Psoas muscle (tissue), 8 donors: Measurements from ENCODE around the gene JPT2. TPM values are rescaled to one million over a fixed set of nuclear protein-coding genes. Genes with fewer than 3 reads are reported as not detected.

Experiments used
- ATAC-seq, 4 donors: fragments of 200-7000 bp; cut with Tn5 transposase; one replicate each; pipeline ENCODE4 v1.9.1; 2020; ENCODE audit warnings: moderate library complexity in 3 of 4, mild to moderate bottlenecking in 2 of 4
- DNase-seq, 2 donors: peaks; one replicate each; pipeline ENCODE4 v3.0.0-alpha.2; 2020
- H3K27ac ChIP-seq: fragments of 200-600 bp; one replicate; pipeline ENCODE4 v1.8.0; 2022
- H3K27me3 ChIP-seq, 3 donors: fragments of 200-600 bp in 1 of 3; one replicate each; pipeline versions ENCODE4 v1.6.1 to v1.8.0; 2013 to 2022; ENCODE audit warnings: low read length in 2 of 3, mild to moderate bottlenecking in 2 of 3, moderate library complexity in 1 of 3; ENCODE audit not compliant: insufficient read depth in 3 of 3
- H3K36me3 ChIP-seq, 2 donors: fragments of 200-600 bp in 1 of 2; one replicate each; pipeline versions ENCODE4 v1.6.1 to v1.8.0; 2013 to 2022; ENCODE audit warnings: low read depth in 1 of 2, mild to moderate bottlenecking in 1 of 2, moderate library complexity in 1 of 2; ENCODE audit not compliant: insufficient read depth in 1 of 2
- H3K4me1 ChIP-seq: fragments of 200-600 bp; one replicate; pipeline ENCODE4 v1.8.0; 2022
- H3K4me3 ChIP-seq: fragments of 200-600 bp; one replicate; pipeline ENCODE4 v1.8.0; 2022; ENCODE audit warnings: mild to moderate bottlenecking
- H3K9me3 ChIP-seq: fragments of 200-600 bp; one replicate; pipeline ENCODE4 v1.8.0; 2022
- WGBS, 3 donors: extraction: QIAGEN DNeasy Blood & Tissue Kit; methylation state at CpG; one replicate each; pipeline versions ENCODE4 v1.1.6 to v1.1.7; 2013; 5-methylcytosine and 5-hydroxymethylcytosine counted together
- intact Hi-C, 2 donors: fragments of 100-400 bp; cut with DNase I; formaldehyde crosslinking; loops; one replicate each; pipeline versions ENCODE4 v1.11.0 to v1.14.2; 2022
- polyA plus RNA-seq, 3 donors: library from polyadenylated mRNA; stranded (reverse); fragments of 200-250 nt; gene quantifications; one replicate each; pipeline ENCODE4 v1.2.3, GENCODE V29; 2013
- total RNA-seq, 4 donors: library from RNA; stranded (reverse); fragmentation: NEBNext Ultra II Directional in 2 of 4; extraction: Animal tissue kit (Norgen Biotek cat#: 25700) in 2 of 4; gene quantifications; one replicate each; pipeline versions ENCODE4 v1.2.1 to v1.2.4, GENCODE V29; 2021 to 2023
- TF ChIP-seq, protein P1 (sequence below): fragments of 200-600 bp; IDR thresholded peaks from one replicate; pipeline ENCODE4 v1.8.0; 2022; ENCODE audit warnings: antibody characterized with exemption
- donor health status: healthy with polysubstance abuse.
- donor health status: DM: no; HTN: no; CAD: no; lungs with moderate emphysema.
- donor health status: Bipolar disorder and iron deficiency.
- donor health status: healthy.
- donor health status: DM: yes; HTN: yes; CAD: no.
- donor health status: DM: no; HTN: no; CAD: no.
- donor health status: DM: no; HTN: no; CAD: no.
- donor health status: DM: yes; HTN: yes; CAD: no.

JPT2 gene
- total and polyA plus RNA-seq, 7 donors, result 14.4 to 30.6 (median 24.1) TPM

DNA sequence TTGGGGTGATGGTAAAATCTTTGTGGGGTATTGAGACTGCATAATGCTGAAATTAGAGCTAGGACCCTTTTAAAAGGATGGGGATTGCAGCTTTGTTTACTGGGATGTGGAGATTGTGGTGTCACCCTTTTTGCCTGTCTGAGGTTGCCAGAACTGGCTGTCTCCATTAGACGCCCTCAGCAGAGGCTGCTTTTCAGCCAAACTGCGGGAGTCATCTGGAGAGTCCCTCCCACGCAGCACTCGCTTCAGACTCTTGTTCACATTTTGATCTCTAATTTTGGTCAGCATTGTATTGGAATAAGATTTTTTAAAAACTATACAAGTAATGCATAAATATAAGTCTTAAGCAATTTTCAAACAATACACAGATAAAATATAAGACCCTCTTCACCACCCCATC lies 27.9 kb upstream of the JPT2 start:
- no peak overlapping the region for H3K4me3 ChIP-seq
- 84 to 89% (median 84%) methylated on average over 4 of the region's 4 CpGs for WGBS, 3 donors
- H3K27ac ChIP-seq, result no peak overlapping the region
- intact Hi-C loops, result no loop called here
- ATAC-seq (no peak), DNase-seq (no peak)
- peaks cover under 1 to 57% of the 10 kb centered on the region in 2 donors for H3K36me3 ChIP-seq
- TF ChIP-seq, protein P1, sequence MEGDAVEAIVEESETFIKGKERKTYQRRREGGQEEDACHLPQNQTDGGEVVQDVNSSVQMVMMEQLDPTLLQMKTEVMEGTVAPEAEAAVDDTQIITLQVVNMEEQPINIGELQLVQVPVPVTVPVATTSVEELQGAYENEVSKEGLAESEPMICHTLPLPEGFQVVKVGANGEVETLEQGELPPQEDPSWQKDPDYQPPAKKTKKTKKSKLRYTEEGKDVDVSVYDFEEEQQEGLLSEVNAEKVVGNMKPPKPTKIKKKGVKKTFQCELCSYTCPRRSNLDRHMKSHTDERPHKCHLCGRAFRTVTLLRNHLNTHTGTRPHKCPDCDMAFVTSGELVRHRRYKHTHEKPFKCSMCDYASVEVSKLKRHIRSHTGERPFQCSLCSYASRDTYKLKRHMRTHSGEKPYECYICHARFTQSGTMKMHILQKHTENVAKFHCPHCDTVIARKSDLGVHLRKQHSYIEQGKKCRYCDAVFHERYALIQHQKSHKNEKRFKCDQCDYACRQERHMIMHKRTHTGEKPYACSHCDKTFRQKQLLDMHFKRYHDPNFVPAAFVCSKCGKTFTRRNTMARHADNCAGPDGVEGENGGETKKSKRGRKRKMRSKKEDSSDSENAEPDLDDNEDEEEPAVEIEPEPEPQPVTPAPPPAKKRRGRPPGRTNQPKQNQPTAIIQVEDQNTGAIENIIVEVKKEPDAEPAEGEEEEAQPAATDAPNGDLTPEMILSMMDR, result no peak
- H3K4me1 ChIP-seq, result peaks cover 3% of the 10 kb centered on the region
- H3K9me3 ChIP-seq, result no peaks in the 10 kb centered on the region
- no peaks in the 10 kb centered on the region for H3K27me3 ChIP-seq

DNA sequence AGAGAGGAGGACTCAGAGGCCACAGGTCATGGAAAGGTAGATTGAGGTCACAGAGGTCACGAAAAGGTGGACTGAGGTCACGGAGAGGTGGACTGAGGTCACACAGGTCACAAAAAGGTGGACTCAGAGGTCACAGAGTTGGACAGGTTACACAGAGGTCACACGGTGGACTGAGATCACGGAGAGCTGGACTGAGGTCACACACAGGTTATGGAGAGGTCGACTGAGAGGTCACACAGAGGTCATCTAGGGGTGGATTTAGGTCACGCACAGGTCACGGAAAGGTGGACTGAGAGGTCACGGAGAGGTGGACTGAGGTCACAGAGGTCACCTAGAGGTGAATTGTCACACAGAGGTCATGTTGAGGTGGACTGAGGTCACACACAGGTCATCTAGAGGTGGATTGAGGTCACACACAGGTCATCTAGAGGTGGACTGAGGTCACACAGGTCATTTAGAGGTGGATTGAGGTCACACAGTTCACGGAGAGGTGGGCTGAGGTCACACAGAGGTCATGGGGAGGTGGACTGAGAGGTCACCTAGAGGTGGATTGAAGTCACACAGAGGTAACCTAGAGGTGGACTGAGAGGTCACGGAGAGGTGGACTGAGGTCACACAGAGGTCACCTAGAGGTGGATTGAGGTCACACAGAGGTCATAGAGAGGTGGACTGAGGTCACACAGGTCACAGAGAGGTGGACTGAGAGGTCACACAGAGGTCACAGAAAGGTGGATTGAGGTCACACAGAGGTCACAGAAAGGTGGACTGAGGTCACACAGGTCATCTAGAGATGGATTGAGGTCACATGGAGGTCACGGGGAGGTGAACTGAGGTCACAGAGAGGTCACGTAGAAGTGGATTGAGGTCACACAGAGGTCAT lies 26.7 kb upstream of the JPT2 start:
- Histone ChIP-seq H3K27me3 (no peaks in the 10 kb centered on the region), H3K4me3 (no peak overlapping the region), H3K4me1 (no peaks in the 10 kb centered on the region), H3K27ac (no peak overlapping the region), H3K36me3 (peaks cover 10 to 58% of the 10 kb centered on the region in 2 donors), H3K9me3 (no peaks in the 10 kb centered on the region)
- TF ChIP-seq, protein P1, result no peak
- peak; percentile 27 to 47 (median 32) for ATAC-seq
- intact Hi-C loops, result no loop called here
- WGBS, 3 donors, result 91 to 93% (median 92%) methylated on average over 12 of the region's 12 CpGs
- no peak for DNase-seq

DNA sequence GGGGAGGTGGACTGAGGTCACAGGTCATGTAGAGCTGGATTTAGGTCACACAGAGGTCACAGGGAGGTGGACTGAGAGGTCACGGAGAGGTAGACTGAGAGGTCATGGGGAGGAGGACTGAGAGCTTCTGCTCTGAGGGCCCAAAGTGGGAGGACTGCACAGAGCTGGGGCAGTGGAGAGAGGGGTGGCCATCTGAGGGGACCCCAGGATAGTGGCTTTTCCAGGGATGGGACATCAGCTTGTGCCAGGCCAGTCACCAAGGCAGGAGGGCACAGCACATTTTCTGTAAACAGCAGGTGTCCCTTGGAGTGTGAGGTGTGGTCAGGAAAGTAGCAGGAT lies 26.1 kb upstream of the JPT2 start:
- H3K4me1 ChIP-seq, result no peaks in the 10 kb centered on the region
- no peak overlapping the region for H3K27ac ChIP-seq
- TF ChIP-seq, protein P1, result no peak
- H3K36me3 ChIP-seq, result peaks cover 10 to 59% of the 10 kb centered on the region in 2 donors
- H3K27me3 ChIP-seq, result no peaks in the 10 kb centered on the region
- WGBS, 3 donors, result 80 to 100% (median 98%) methylated on average over 1 of the region's 1 CpG
- no peaks in the 10 kb centered on the region for H3K9me3 ChIP-seq
- intact Hi-C loops, result no loop called here
- H3K4me3 ChIP-seq, result no peak overlapping the region
- DNase-seq (no peak), ATAC-seq (peak in 2 of 4 donors; percentile 20 to 32)

DNA sequence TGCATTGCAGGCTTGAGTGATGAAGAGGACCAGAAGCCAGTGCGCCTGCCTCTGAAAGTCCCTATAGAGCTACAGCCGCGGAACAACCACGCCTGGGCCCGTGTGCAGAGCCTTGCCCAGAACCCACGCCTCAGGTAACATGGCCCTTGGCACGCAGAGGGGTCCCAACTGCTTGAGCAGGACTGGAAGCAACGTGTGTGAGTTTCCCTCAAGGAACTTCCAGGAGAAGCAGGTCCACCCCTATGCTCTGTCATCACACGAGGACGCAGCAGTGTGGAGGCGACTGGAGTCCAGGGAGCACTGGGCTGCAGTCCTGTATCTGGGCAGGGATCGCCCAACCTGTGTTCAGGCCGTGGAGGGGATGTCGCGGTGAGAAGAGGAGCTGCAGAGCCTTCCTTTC lies 25.1 kb upstream of the JPT2 start:
- no peak overlapping the region for H3K27ac ChIP-seq
- TF ChIP-seq, protein P1, result no peak
- intact Hi-C loops, result no loop called here
- ATAC-seq (no peak), DNase-seq (no peak)
- no peaks in the 10 kb centered on the region for H3K4me1 ChIP-seq
- WGBS, 3 donors, result 95 to 97% (median 96%) methylated on average over 15 of the region's 15 CpGs
- no peaks in the 10 kb centered on the region for H3K27me3 ChIP-seq
- H3K36me3 ChIP-seq, result peaks cover 10 to 67% of the 10 kb centered on the region in 2 donors
- H3K4me3 ChIP-seq, result no peak overlapping the region
- H3K9me3 ChIP-seq, result no peaks in the 10 kb centered on the region
